ENCODE measurements around the gene PRDM16. TPM values are rescaled to one million over a fixed set of nuclear protein-coding genes. Genes with fewer than 3 reads are reported as not detected.

The PRDM16 gene
- total RNA-seq, 1 experiment from 2014 or later: 1.6 TPM

GRCh38 chr1:3283849-3284248 is 214.8 kb downstream of the PRDM16 start (continued):
- TF ChIP-seq MAX (CRISPR knock-in tag; IDR thresholded peaks at IDR 0.05) (0 out of 2 replicates have a peak, but pooled peaks have one; percentile 35), ESRRA (CRISPR knock-in tag; IDR thresholded peaks at IDR 0.05; ENCODE audit: borderline replicate concordance) (0 out of 2 replicates have a peak, but pooled peaks have one; percentile 56), ATF2 (CRISPR knock-in tag; IDR thresholded peaks at IDR 0.05; ENCODE audit: borderline replicate concordance, low read depth) (no peak), KAT7 (CRISPR knock-in tag; IDR thresholded peaks at IDR 0.05; ENCODE audit: borderline replicate concordance) (no peak), HMGXB4 (CRISPR knock-in tag; IDR thresholded peaks at IDR 0.05) (0 out of 2 replicates have a peak, but pooled peaks have one; percentile 50)

GRCh38 chr1:3284691-3285090 is 215.7 kb downstream of the PRDM16 start:
- H3K27ac Mint-ChIP-seq: peak overlapping the region; percentile 70; the same call in 1 of the 2 replicates
- TF ChIP-seq HMGXB4 (CRISPR knock-in tag; IDR thresholded peaks at IDR 0.05): no peak
- no peak for TF ChIP-seq ZBTB21 (CRISPR knock-in tag; IDR thresholded peaks at IDR 0.05; ENCODE audit: borderline replicate concordance)
- no peak for TF ChIP-seq ZNF232 (CRISPR knock-in tag; IDR thresholded peaks at IDR 0.05)
- TF ChIP-seq NFYB (CRISPR knock-in tag; conservative IDR thresholded peaks at IDR 0.05; ENCODE audit: low read depth): no peak
- no peak for TF ChIP-seq FOXP4 (CRISPR knock-in tag; IDR thresholded peaks at IDR 0.05)
- no peak for TF ChIP-seq PRDM15 (CRISPR knock-in tag; IDR thresholded peaks at IDR 0.05)
- TF ChIP-seq E2F4 (CRISPR knock-in tag; IDR thresholded peaks at IDR 0.05; ENCODE audit: borderline replicate concordance, low read depth): no peak
- TF ChIP-seq ZNF281 (CRISPR knock-in tag; IDR thresholded peaks at IDR 0.05): no peak
- no peak for TF ChIP-seq ESRRA (CRISPR knock-in tag; IDR thresholded peaks at IDR 0.05; ENCODE audit: borderline replicate concordance)
- no peak for TF ChIP-seq AFF4 (CRISPR knock-in tag; IDR thresholded peaks at IDR 0.05; ENCODE audit: borderline replicate concordance)
- TF ChIP-seq ZNF219 (CRISPR knock-in tag; IDR thresholded peaks at IDR 0.05; ENCODE audit: borderline replicate concordance): no peak
- no peaks in the 10 kb centered on the region for H3K36me3 Mint-ChIP-seq
- no peak overlapping the region for H3K4me3 Mint-ChIP-seq
- CTCF ChIA-PET: interaction anchor here (1.0 to 2.0 kb wide), 6 partner anchors 35 to 218 kb away, joined by 3 to 9 read pairs (median 3); no protein-coding TSS in a partner anchor
- ATAC-seq (no peak), DNase-seq (ENCODE audit: low spot score) (no peak)
- peaks cover 14% of the 10 kb centered on the region for H3K4me1 Mint-ChIP-seq
- POLR2A ChIA-PET: no interaction called here
- no peaks in the 10 kb centered on the region for H3K27me3 Mint-ChIP-seq (ENCODE audit: low read depth)
- no peaks in the 10 kb centered on the region for H3K9me3 Mint-ChIP-seq
